Neural progenitor cell (in vitro differentiated cells): ENCODE measurements around the gene TEAD2.

Experiments used
- EZH2 ChIP-seq: fragments of 200-600 bp; sonication (generic); IDR thresholded peaks from 2 replicates; pipeline ENCODE4 v1.6.1; 2017; ENCODE audit warnings: antibody characterized with exemption, mild to moderate bottlenecking, moderate library complexity
- EZH2phosphoT487 ChIP-seq: fragments of 200-600 bp; sonication (generic); IDR thresholded peaks from 2 replicates; pipeline ENCODE4 v1.6.1; 2017; ENCODE audit warnings: antibody characterized with exemption
- TF ChIP-seq, protein P1 (sequence below): fragments of 200-600 bp; sonication (generic); IDR thresholded peaks from 2 replicates; pipeline ENCODE4 v1.5.1; 2017; ENCODE audit warnings: antibody characterized with exemption, mild to moderate bottlenecking

- TF ChIP-seq, protein P1, sequence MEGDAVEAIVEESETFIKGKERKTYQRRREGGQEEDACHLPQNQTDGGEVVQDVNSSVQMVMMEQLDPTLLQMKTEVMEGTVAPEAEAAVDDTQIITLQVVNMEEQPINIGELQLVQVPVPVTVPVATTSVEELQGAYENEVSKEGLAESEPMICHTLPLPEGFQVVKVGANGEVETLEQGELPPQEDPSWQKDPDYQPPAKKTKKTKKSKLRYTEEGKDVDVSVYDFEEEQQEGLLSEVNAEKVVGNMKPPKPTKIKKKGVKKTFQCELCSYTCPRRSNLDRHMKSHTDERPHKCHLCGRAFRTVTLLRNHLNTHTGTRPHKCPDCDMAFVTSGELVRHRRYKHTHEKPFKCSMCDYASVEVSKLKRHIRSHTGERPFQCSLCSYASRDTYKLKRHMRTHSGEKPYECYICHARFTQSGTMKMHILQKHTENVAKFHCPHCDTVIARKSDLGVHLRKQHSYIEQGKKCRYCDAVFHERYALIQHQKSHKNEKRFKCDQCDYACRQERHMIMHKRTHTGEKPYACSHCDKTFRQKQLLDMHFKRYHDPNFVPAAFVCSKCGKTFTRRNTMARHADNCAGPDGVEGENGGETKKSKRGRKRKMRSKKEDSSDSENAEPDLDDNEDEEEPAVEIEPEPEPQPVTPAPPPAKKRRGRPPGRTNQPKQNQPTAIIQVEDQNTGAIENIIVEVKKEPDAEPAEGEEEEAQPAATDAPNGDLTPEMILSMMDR: no peak
- no peak for TF ChIP-seq EZH2
- TF ChIP-seq EZH2phosphoT487: no peak
These were observed 64.8 kb downstream of the TEAD2 start for GRCh38 chr19:49297403-49297802.
